ENCODE data around the gene FMN1. TPM values are rescaled to one million over a fixed set of nuclear protein-coding genes. Genes with fewer than 3 reads are reported as not detected.

The FMN1 gene
- total RNA-seq, 1 experiment from 2014 or later = 25.8 TPM

DNA sequence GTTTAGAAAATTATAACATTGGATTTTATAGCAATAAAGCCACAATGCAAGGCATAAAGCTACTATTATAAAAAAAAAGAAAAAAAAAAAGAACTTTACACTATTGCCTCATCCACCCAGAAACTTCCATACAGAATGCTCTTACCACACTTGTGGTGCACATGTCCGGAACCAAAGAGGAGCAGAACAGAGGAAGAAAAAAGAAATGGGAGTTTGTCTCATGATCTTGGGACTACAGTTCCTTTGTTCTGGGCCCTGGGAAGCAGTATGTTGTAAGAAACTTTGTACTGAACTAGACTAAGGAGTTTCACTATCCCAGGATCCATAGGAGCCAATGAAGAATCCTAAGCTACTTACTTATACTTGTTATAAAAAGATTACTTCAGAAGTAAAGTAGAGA is 36.1 kb downstream of the FMN1 start:
- Histone ChIP-seq H4K20me1 (ENCODE audit: insufficient read depth) (no peaks in the 10 kb centered on the region), H3K27ac (no peak overlapping the region), H3K4me3 (no peak overlapping the region), H3K36me3 (ENCODE audit: low read depth) (no peaks in the 10 kb centered on the region), H3K27me3 (ENCODE audit: insufficient read depth, low read depth) (no peaks in the 10 kb centered on the region), H3K9me2 (ENCODE audit: insufficient read depth) (no peaks in the 10 kb centered on the region), H3K79me2 (ENCODE audit: low read depth) (no peaks in the 10 kb centered on the region), H3K9me3 (ENCODE audit: insufficient read depth, low read depth) (no peaks in the 10 kb centered on the region), H2AFZ (no peak overlapping the region), H3F3A (ENCODE audit: insufficient read depth, low read depth) (no peaks in the 10 kb centered on the region; the same call in 1 of the 2 replicates), H3K4me1 (replicated peaks; ENCODE audit: insufficient read depth) (peaks cover 11% of the 10 kb centered on the region), H3K4me2 (no peak overlapping the region)
- intact Hi-C loops (cut with micrococcal nuclease; ENCODE audit: unreplicated experiment) = no loop called here
- TF ChIP-seq, protein P1, sequence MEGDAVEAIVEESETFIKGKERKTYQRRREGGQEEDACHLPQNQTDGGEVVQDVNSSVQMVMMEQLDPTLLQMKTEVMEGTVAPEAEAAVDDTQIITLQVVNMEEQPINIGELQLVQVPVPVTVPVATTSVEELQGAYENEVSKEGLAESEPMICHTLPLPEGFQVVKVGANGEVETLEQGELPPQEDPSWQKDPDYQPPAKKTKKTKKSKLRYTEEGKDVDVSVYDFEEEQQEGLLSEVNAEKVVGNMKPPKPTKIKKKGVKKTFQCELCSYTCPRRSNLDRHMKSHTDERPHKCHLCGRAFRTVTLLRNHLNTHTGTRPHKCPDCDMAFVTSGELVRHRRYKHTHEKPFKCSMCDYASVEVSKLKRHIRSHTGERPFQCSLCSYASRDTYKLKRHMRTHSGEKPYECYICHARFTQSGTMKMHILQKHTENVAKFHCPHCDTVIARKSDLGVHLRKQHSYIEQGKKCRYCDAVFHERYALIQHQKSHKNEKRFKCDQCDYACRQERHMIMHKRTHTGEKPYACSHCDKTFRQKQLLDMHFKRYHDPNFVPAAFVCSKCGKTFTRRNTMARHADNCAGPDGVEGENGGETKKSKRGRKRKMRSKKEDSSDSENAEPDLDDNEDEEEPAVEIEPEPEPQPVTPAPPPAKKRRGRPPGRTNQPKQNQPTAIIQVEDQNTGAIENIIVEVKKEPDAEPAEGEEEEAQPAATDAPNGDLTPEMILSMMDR (conservative IDR thresholded peaks at IDR 0.05) = no peak
- no peak for TF ChIP-seq EZH2 (IDR thresholded peaks at IDR 0.05; ENCODE audit: low read depth)
- ChIA-PET POLR2A (ENCODE audit: unreplicated experiment) (no interaction called here), CTCF (no interaction called here)
- no peak for DNase-seq
- no TSS peak for BruUV-seq (replicated peaks)

DNA sequence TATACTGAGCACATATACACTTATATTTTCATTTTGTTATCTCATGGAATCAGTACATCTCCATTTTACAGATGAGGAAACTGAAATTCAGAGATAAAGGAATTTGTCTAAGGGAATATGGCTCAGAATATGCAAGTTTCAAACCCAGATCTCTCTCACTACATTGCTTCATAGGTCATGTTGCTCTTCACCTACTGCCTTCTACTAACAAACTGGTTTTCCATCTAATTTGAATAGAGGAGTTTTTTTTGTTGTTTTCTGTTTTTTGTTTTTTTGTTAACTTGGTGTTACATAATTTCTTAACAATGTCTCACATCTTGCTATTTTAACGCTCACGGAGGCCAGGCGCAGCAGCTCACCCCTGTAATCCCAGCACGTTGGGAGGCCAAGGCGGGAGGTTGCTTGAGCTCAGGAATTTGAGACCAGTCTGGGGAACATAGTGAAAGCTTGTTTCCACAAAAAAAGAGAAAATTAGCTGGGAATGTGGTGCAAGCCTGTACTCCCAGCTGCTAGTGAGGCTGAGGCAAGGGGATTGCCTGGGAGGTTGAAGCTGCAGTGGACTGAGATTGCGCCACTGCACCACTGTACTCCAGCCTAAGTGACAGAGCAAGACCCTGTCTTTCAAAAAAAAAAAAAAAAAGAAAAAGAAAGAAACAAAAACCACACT is 37.0 kb downstream of the FMN1 start:
- Histone ChIP-seq H3K4me1 (replicated peaks; ENCODE audit: insufficient read depth) (peaks cover 11% of the 10 kb centered on the region), H3K4me2 (no peak overlapping the region), H3F3A (ENCODE audit: insufficient read depth, low read depth) (no peaks in the 10 kb centered on the region; the same call in 1 of the 2 replicates), H3K27me3 (ENCODE audit: insufficient read depth, low read depth) (no peaks in the 10 kb centered on the region), H3K36me3 (ENCODE audit: low read depth) (no peaks in the 10 kb centered on the region), H4K20me1 (ENCODE audit: insufficient read depth) (no peaks in the 10 kb centered on the region), H3K9me3 (ENCODE audit: insufficient read depth, low read depth) (no peaks in the 10 kb centered on the region), H3K27ac (no peak overlapping the region), H3K4me3 (no peak overlapping the region), H3K79me2 (ENCODE audit: low read depth) (no peaks in the 10 kb centered on the region), H3K9me2 (ENCODE audit: insufficient read depth) (no peaks in the 10 kb centered on the region), H2AFZ (no peak overlapping the region)
- no peak for DNase-seq
- no peak for TF ChIP-seq EZH2 (IDR thresholded peaks at IDR 0.05; ENCODE audit: low read depth)
- TF ChIP-seq, protein P1 (conservative IDR thresholded peaks at IDR 0.05) = no peak
- POLR2A ChIA-PET (ENCODE audit: unreplicated experiment) = no interaction called here
- no TSS peak for BruUV-seq (replicated peaks)
- intact Hi-C loops (cut with micrococcal nuclease; ENCODE audit: unreplicated experiment) = no loop called here
- CTCF ChIA-PET = interaction anchor here (0.7 kb wide), 1 partner anchor 16 kb away, joined by 3 read pairs; no protein-coding TSS in a partner anchor

DNA sequence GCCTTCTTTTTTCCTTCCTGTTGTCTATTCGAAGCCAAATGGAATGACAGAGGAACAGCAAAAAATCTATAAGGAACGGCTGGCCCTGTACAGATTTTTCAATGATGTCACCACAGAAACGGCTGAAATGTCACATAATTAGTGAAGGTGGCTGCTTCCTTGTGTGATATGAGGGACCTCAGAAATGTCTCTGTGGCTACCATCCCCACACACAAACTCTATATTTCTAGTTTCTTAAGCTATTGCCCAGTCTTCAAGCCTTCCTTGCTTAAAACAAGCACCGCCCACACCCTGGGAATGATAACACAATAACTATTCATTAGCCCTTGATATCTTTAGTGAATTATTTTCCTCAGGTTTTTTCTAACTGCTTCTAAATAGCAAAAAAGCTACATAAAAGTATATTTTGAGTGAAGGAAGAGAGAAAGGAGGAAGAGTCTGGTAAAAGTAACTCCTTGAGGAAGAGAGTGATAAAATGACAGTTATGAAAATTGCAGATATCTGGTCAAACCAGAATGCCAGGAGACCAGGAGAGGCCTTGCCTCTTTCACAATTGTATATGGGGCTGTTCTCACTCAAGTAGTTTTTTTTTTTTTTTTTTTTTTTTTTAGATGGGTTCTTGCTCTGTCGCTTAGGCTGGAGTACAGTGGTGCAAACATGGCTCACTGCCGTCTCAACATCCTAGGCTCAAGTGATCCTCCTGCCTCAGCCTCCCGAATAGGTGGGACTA is 38.7 kb downstream of the FMN1 start:
- ChIA-PET POLR2A (ENCODE audit: unreplicated experiment) (no interaction called here), CTCF (interaction anchor here (0.7 to 1.0 kb wide), 2 partner anchors 20 to 137 kb away, joined by 3 to 15 read pairs; no protein-coding TSS in a partner anchor)
- Histone ChIP-seq H4K20me1 (ENCODE audit: insufficient read depth) (no peaks in the 10 kb centered on the region), H3K79me2 (ENCODE audit: low read depth) (no peaks in the 10 kb centered on the region), H3K36me3 (ENCODE audit: low read depth) (no peaks in the 10 kb centered on the region), H3F3A (ENCODE audit: insufficient read depth, low read depth) (no peaks in the 10 kb centered on the region; the same call in 1 of the 2 replicates), H3K9me3 (ENCODE audit: insufficient read depth, low read depth) (no peaks in the 10 kb centered on the region), H3K4me2 (no peak overlapping the region), H2AFZ (no peak overlapping the region), H3K27me3 (ENCODE audit: insufficient read depth, low read depth) (no peaks in the 10 kb centered on the region), H3K4me3 (no peak overlapping the region), H3K27ac (no peak overlapping the region), H3K4me1 (replicated peaks; ENCODE audit: insufficient read depth) (peaks cover 11% of the 10 kb centered on the region), H3K9me2 (ENCODE audit: insufficient read depth) (no peaks in the 10 kb centered on the region)
- intact Hi-C loops (cut with micrococcal nuclease; ENCODE audit: unreplicated experiment) = no loop called here
- no TSS peak for BruUV-seq (replicated peaks)
- TF ChIP-seq, protein P1 (conservative IDR thresholded peaks at IDR 0.05) = no peak
- no peak for TF ChIP-seq EZH2 (IDR thresholded peaks at IDR 0.05; ENCODE audit: low read depth)
- DNase-seq = peak in 1 of 2 experiments; percentile 57
